HG03442 (cell line): ENCODE results near the gene ARPP21.

Experiments used
- ATAC-seq: cut with Tn5 transposase; IDR thresholded peaks from one replicate; pipeline ENCODE4 v1.9.1; 2021; ENCODE audit warnings: mild to moderate bottlenecking, moderate library complexity; ENCODE audit not compliant: unreplicated experiment

Gene ARPP21

GRCh38 chr3:35674451-35675109, 35.3 kb downstream of the ARPP21 start:
- no peak for ATAC-seq

GRCh38 chr3:35675206-35675605, 35.9 kb downstream of the ARPP21 start:
- ATAC-seq = no peak

GRCh38 chr3:35675621-35676020, 36.3 kb downstream of the ARPP21 start:
- ATAC-seq = no peak

GRCh38 chr3:35677797-35678196, 38.5 kb downstream of the ARPP21 start:
- no peak for ATAC-seq

- ATAC-seq = no peak
Measured at GRCh38 chr3:35678643-35679161, 39.4 kb downstream of the ARPP21 start.

GRCh38 chr3:35679409-35680080, 40.2 kb downstream of the ARPP21 start:
- no peak for ATAC-seq

- ATAC-seq = no peak
Measured at GRCh38 chr3:35680866-35681650, 41.7 kb downstream of the ARPP21 start.

- ATAC-seq = no peak
Measured at GRCh38 chr3:35685153-35685552, 45.8 kb downstream of the ARPP21 start.

GRCh38 chr3:35688826-35689225, 49.5 kb downstream of the ARPP21 start:
- no peak for ATAC-seq

GRCh38 chr3:35690271-35690670, 50.9 kb downstream of the ARPP21 start:
- ATAC-seq = no peak

- no peak for ATAC-seq
Measured at GRCh38 chr3:35705904-35706303, 66.6 kb downstream of the ARPP21 start.

- ATAC-seq = no peak
Measured at GRCh38 chr3:35707904-35708303, 68.6 kb downstream of the ARPP21 start.

GRCh38 chr3:35708394-35709271, 69.3 kb downstream of the ARPP21 start:
- no peak for ATAC-seq

- ATAC-seq = no peak
Measured at GRCh38 chr3:35709691-35710090, 70.4 kb downstream of the ARPP21 start.

GRCh38 chr3:35710554-35710953, 71.2 kb downstream of the ARPP21 start:
- no peak for ATAC-seq

- ATAC-seq = no peak
Measured at GRCh38 chr3:35718921-35719320, 79.6 kb downstream of the ARPP21 start.

- ATAC-seq = no peak
Measured at GRCh38 chr3:35721628-35722027, 82.3 kb downstream of the ARPP21 start.

- no peak for ATAC-seq
Measured at GRCh38 chr3:35722902-35723301, 83.6 kb downstream of the ARPP21 start.

- no peak for ATAC-seq
Measured at GRCh38 chr3:35723480-35724097, 84.3 kb downstream of the ARPP21 start.

- ATAC-seq = no peak
Measured at GRCh38 chr3:35724106-35724505, 84.8 kb downstream of the ARPP21 start.
